BJ (cell line): ENCODE measurements around the gene NFIX. TPM values are rescaled to one million over a fixed set of nuclear protein-coding genes. Genes with fewer than 3 reads are reported as not detected.

Experiments
- CTCF ChIA-PET: fragments of 350-600 bp; formaldehyde crosslinking; extraction: SDS; loops from one replicate; lab custom pipeline; 2021; ENCODE audit warnings: antibody characterized with exemption, inconsistent platforms; lab: Yijun Ruan, JAX
- POLR2A ChIA-PET: fragments of 300-600 bp; sonication (Branson Sonifier 250); formaldehyde crosslinking; extraction: SDS; loops from one replicate; lab custom pipeline; 2021; ENCODE audit warnings: antibody characterized with exemption; lab: Charles Lee
- DNase-seq: peaks from one replicate; pipeline ENCODE4 v3.0.0-alpha.2; 2011; ENCODE audit warnings: low read depth
- H3K27me3 ChIP-seq: 2 replicates; pipeline ENCODE4 v1.6.0; 2011; ENCODE audit warnings: low read length; ENCODE audit not compliant: control insufficient read depth, insufficient read depth
- H3K36me3 ChIP-seq: 2 replicates; pipeline ENCODE4 v1.5.1; 2011; ENCODE audit warnings: low read length; ENCODE audit not compliant: control insufficient read depth, insufficient read depth
- H3K4me3 ChIP-seq: 2 replicates; pipeline ENCODE4 v1.5.1; 2011; ENCODE audit warnings: low read depth, mild to moderate bottlenecking, control low read depth, low read length
- CTCF ChIP-seq: IDR thresholded peaks from 2 replicates; pipeline ENCODE4 v1.5.1; 2011; ENCODE audit warnings: low read depth, mild to moderate bottlenecking, control low read depth, inconsistent platforms, low read length, moderate library complexity; ENCODE audit not compliant: insufficient read depth
- polyA plus RNA-seq: library from polyadenylated mRNA; depleted of rRNA; stranded (reverse); fragments of >200 nt; gene quantifications from 2 replicates; pipeline ENCODE4 v1.2.3, GENCODE V29; 2011

NFIX gene
- polyA plus RNA-seq, 1 experiment = 29.4 TPM

GRCh38 chr19:13040232-13040947 is 45.1 kb downstream of the NFIX start:
- H3K27me3 ChIP-seq = no peaks in the 10 kb centered on the region
- POLR2A ChIA-PET = no interaction called here
- CTCF ChIA-PET = interaction anchor here (0.7 to 3.2 kb wide), 8 partner anchors 12 to 75 kb away, joined by 3 to 10 read pairs (median 4); no protein-coding TSS in a partner anchor

GRCh38 chr19:13040948-13041292 is 45.6 kb downstream of the NFIX start:
- H3K36me3 ChIP-seq = peaks cover under 1% of the 10 kb centered on the region
- ChIA-PET POLR2A (no interaction called here), CTCF (interaction anchor here (0.7 to 3.2 kb wide), 7 partner anchors 12 to 76 kb away, joined by 3 to 10 read pairs (median 5); no protein-coding TSS in a partner anchor)
- H3K27me3 ChIP-seq = no peaks in the 10 kb centered on the region
- H3K4me3 ChIP-seq = no peak overlapping the region
- TF ChIP-seq CTCF = no peak
- no peak for DNase-seq

More at GRCh38 chr19:13040232-13040947, 45.1 kb downstream of the NFIX start:
- Histone ChIP-seq H3K4me3 (no peak overlapping the region), H3K36me3 (no peaks in the 10 kb centered on the region; the same call in none of the 2 replicates)
- no peak for DNase-seq
- TF ChIP-seq CTCF = no peak

GRCh38 chr19:13042443-13043130 is 47.3 kb downstream of the NFIX start:
- no peak for TF ChIP-seq CTCF
- DNase-seq = no peak
- Histone ChIP-seq H3K4me3 (no peak overlapping the region), H3K36me3 (peaks cover 8% of the 10 kb centered on the region), H3K27me3 (no peaks in the 10 kb centered on the region)
- ChIA-PET CTCF (interaction anchor here (1.1 to 3.5 kb wide), 7 partner anchors 10 to 77 kb away, joined by 3 to 28 read pairs (median 5); no protein-coding TSS in a partner anchor), POLR2A (no interaction called here)

- no peak for TF ChIP-seq CTCF
- no peak for DNase-seq
- POLR2A ChIA-PET = no interaction called here
- CTCF ChIA-PET = interaction anchor here (1.1 to 3.5 kb wide), 6 partner anchors 9 to 78 kb away, joined by 3 to 28 read pairs (median 6); no protein-coding TSS in a partner anchor
- Histone ChIP-seq H3K27me3 (no peaks in the 10 kb centered on the region), H3K4me3 (no peak overlapping the region), H3K36me3 (peaks cover 13% of the 10 kb centered on the region)
Observed at GRCh38 chr19:13043285-13043684, 48.0 kb downstream of the NFIX start.

- no peak for DNase-seq
- Histone ChIP-seq H3K27me3 (no peaks in the 10 kb centered on the region), H3K4me3 (no peak overlapping the region), H3K36me3 (peaks cover 13% of the 10 kb centered on the region)
- ChIA-PET POLR2A (no interaction called here), CTCF (interaction anchor here (0.9 to 3.5 kb wide), 6 partner anchors 10 to 149 kb away, joined by 3 to 28 read pairs (median 7); no protein-coding TSS in a partner anchor)
- TF ChIP-seq CTCF = no peak
Observed at GRCh38 chr19:13044231-13044836, 49.1 kb downstream of the NFIX start.
